HEK293 (cell line): ENCODE results near the gene TMEM151A.

Experiments used
- KLF10 ChIP-seq: fragments of 450-650 bp; IDR thresholded peaks from 2 replicates; pipeline ENCODE4 v1.5.1; 2018; ENCODE audit warnings: missing biosample characterization, mild to moderate bottlenecking, missing genetic modification characterization
- PRDM1 ChIP-seq: fragments of 450-650 bp; formaldehyde crosslinking; IDR thresholded peaks from 2 replicates; pipeline ENCODE4; 2016; ENCODE audit warnings: missing biosample characterization, missing genetic modification characterization
- ZFP41 ChIP-seq: fragments of 450-650 bp; formaldehyde crosslinking; IDR thresholded peaks from 2 replicates; pipeline ENCODE4 v1.5.1; 2016; ENCODE audit warnings: missing biosample characterization, missing genetic modification characterization, borderline replicate concordance
- ZNF335 ChIP-seq: fragments of 450-650 bp; formaldehyde crosslinking; conservative IDR thresholded peaks from 2 replicates; pipeline ENCODE4 v1.5.1; 2016; ENCODE audit warnings: missing biosample characterization, missing genetic modification characterization
- ZNF394 ChIP-seq: fragments of 450-650 bp; formaldehyde crosslinking; IDR thresholded peaks from 2 replicates; pipeline ENCODE4 v1.5.1; 2016; ENCODE audit warnings: missing biosample characterization, missing genetic modification characterization, mild to moderate bottlenecking, moderate library complexity, borderline replicate concordance
- ZNF530 ChIP-seq: fragments of 450-650 bp; formaldehyde crosslinking; IDR thresholded peaks from 2 replicates; pipeline ENCODE4 v1.5.1; 2016; ENCODE audit warnings: low read depth, missing biosample characterization, missing genetic modification characterization
- TF ChIP-seq, protein P1 (sequence below): fragments of 450-650 bp; formaldehyde crosslinking; IDR thresholded peaks from 2 replicates; pipeline ENCODE4 v1.5.1; 2016; ENCODE audit warnings: missing biosample characterization, missing genetic modification characterization
- TF ChIP-seq, protein P2 (sequence below): fragments of 450-650 bp; formaldehyde crosslinking; IDR thresholded peaks from 2 replicates; pipeline ENCODE4 v1.5.1; 2017; ENCODE audit warnings: missing biosample characterization, missing genetic modification characterization
- TF ChIP-seq, protein P3 (sequence below): fragments of 450-650 bp; formaldehyde crosslinking; optimal IDR thresholded peaks from 2 replicates; pipeline ENCODE3; 2016; ENCODE audit warnings: missing biosample characterization, mild to moderate bottlenecking, missing genetic modification characterization

DNA sequence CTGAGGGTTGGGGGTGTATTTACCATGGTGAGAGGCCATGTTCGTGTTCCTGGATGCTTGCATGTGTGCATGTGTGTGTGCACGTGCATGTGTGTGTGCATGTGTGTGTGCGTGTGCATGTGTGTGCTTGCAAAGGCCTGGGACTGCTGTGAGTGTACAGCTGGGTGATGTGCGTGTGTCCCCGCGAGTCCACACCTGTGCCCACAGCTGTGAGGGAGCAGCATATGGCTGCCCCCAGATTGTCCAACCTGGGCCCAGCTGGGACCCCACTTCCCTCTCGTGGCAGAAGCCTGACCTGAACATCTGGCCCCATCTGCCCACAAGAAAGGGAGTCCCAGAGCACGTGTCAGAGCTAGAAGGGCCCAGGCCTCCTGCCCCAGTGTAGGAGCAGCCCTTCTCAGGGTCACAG, 33.6 kb downstream of the TMEM151A start:
- TF ChIP-seq ZNF335 (tag by site-specific recombination) (no peak), KLF10 (no peak), ZNF394 (tag by site-specific recombination) (no peak), ZNF530 (tag by site-specific recombination) (no peak), ZFP41 (tag by site-specific recombination) (no peak), PRDM1 (tag by site-specific recombination) (no peak)
- TF ChIP-seq, protein P1, sequence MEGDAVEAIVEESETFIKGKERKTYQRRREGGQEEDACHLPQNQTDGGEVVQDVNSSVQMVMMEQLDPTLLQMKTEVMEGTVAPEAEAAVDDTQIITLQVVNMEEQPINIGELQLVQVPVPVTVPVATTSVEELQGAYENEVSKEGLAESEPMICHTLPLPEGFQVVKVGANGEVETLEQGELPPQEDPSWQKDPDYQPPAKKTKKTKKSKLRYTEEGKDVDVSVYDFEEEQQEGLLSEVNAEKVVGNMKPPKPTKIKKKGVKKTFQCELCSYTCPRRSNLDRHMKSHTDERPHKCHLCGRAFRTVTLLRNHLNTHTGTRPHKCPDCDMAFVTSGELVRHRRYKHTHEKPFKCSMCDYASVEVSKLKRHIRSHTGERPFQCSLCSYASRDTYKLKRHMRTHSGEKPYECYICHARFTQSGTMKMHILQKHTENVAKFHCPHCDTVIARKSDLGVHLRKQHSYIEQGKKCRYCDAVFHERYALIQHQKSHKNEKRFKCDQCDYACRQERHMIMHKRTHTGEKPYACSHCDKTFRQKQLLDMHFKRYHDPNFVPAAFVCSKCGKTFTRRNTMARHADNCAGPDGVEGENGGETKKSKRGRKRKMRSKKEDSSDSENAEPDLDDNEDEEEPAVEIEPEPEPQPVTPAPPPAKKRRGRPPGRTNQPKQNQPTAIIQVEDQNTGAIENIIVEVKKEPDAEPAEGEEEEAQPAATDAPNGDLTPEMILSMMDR = no peak
- TF ChIP-seq, protein P2, sequence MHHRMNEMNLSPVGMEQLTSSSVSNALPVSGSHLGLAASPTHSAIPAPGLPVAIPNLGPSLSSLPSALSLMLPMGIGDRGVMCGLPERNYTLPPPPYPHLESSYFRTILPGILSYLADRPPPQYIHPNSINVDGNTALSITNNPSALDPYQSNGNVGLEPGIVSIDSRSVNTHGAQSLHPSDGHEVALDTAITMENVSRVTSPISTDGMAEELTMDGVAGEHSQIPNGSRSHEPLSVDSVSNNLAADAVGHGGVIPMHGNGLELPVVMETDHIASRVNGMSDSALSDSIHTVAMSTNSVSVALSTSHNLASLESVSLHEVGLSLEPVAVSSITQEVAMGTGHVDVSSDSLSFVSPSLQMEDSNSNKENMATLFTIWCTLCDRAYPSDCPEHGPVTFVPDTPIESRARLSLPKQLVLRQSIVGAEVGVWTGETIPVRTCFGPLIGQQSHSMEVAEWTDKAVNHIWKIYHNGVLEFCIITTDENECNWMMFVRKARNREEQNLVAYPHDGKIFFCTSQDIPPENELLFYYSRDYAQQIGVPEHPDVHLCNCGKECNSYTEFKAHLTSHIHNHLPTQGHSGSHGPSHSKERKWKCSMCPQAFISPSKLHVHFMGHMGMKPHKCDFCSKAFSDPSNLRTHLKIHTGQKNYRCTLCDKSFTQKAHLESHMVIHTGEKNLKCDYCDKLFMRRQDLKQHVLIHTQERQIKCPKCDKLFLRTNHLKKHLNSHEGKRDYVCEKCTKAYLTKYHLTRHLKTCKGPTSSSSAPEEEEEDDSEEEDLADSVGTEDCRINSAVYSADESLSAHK = no peak
- TF ChIP-seq, protein P3, sequence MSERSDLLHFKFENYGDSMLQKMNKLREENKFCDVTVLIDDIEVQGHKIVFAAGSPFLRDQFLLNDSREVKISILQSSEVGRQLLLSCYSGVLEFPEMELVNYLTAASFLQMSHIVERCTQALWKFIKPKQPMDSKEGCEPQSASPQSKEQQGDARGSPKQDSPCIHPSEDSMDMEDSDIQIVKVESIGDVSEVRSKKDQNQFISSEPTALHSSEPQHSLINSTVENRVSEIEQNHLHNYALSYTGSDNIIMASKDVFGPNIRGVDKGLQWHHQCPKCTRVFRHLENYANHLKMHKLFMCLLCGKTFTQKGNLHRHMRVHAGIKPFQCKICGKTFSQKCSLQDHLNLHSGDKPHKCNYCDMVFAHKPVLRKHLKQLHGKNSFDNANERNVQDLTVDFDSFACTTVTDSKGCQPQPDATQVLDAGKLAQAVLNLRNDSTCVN = peak; percentile 24
